Nephron progenitor cell (in vitro differentiated cells): ENCODE measurements around the gene TAP2.

Source experiments
- DNase-seq: peaks from one replicate; pipeline ENCODE4 v3.0.0; 2021
- H3K27ac Mint-ChIP-seq: 2 replicates; pipeline ENCODE4 v1.8.0; 2021; ENCODE audit warnings: mild to moderate bottlenecking, moderate library complexity, mixed read lengths
- H3K27me3 Mint-ChIP-seq: 2 replicates; pipeline ENCODE4 v1.8.0; 2021; ENCODE audit warnings: mild to moderate bottlenecking, low read depth, mixed read lengths; ENCODE audit not compliant: poor library complexity
- H3K36me3 Mint-ChIP-seq: 2 replicates; pipeline ENCODE4 v1.8.0; 2021; ENCODE audit warnings: low read depth, mixed read lengths
- H3K4me1 Mint-ChIP-seq: 2 replicates; pipeline ENCODE4 v1.8.0; 2021; ENCODE audit warnings: mixed read lengths
- H3K4me3 Mint-ChIP-seq: 2 replicates; pipeline ENCODE4 v1.8.0; 2021; ENCODE audit warnings: mild to moderate bottlenecking, moderate library complexity, mixed read lengths
- H3K9me3 Mint-ChIP-seq: 2 replicates; pipeline ENCODE4 v1.8.0; 2021; ENCODE audit warnings: mild to moderate bottlenecking, moderate library complexity, mixed read lengths
- CTCF ChIP-seq: fragments of 200-600 bp; sonication (generic); IDR thresholded peaks from 2 replicates; pipeline ENCODE4 v1.5.0; 2021; ENCODE audit warnings: antibody characterized with exemption

TAP2 gene

DNA sequence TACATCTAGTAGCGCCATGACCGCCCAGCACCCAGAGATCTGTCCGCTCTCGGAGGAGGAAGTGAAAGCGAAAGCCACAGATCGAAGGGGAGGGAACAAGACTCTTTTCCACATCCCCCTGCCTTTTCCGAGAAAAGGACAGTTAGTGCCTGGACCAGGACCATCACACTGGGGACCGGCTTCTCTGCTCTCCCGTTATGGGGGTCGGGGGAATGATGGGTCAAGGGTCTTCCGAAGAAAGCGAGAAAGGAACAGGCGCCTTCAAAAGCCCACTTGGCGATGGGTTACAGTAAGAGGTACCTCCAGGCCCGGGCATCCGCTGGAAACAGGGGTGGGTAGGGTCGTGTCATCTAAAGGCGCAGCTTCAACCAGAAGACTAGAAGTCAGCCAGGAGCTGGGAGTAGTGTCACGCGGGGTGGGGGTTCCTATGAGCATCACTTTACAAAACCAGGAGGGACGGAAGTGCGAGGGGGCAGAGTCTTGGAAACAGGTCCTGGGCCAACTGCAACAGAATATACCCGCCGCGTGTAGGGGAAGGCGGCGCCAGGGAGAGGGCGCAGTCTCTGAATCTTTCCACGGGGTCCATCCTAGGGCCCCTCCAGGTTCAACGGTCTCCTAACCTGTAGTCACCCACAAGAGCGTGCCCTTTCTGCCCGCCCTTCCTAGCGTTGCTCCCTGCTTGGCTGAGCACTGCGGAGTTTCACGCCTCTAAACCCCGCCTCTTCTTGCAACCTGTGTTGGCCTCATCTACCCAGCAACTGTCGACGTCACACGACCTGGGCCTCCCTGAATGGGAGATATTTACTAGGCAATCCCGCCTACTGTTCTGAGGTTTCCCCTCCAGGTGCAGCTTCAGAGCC is 5.7 kb upstream of the TAP2 start, which contains the start of gene PSMB8:
PSMB8 (minus strand) TSS at position 69 of the 860 bp plus-strand sequence; CDS start at position 18, 51 bp downstream.
- peak; percentile 95 for DNase-seq
- H3K36me3 Mint-ChIP-seq, result no peaks in the 10 kb centered on the region
- H3K27ac Mint-ChIP-seq, result no peak within 1 kb of the TSS
- peaks cover 3% of the 10 kb centered on the region for H3K9me3 Mint-ChIP-seq
- peaks cover 14% of the 10 kb centered on the region for H3K4me1 Mint-ChIP-seq
- peak within 1 kb of the TSS; percentile 82 for H3K4me3 Mint-ChIP-seq
- H3K27me3 Mint-ChIP-seq, result peaks cover 100% of the 10 kb centered on the region
- no peak for TF ChIP-seq CTCF

DNA sequence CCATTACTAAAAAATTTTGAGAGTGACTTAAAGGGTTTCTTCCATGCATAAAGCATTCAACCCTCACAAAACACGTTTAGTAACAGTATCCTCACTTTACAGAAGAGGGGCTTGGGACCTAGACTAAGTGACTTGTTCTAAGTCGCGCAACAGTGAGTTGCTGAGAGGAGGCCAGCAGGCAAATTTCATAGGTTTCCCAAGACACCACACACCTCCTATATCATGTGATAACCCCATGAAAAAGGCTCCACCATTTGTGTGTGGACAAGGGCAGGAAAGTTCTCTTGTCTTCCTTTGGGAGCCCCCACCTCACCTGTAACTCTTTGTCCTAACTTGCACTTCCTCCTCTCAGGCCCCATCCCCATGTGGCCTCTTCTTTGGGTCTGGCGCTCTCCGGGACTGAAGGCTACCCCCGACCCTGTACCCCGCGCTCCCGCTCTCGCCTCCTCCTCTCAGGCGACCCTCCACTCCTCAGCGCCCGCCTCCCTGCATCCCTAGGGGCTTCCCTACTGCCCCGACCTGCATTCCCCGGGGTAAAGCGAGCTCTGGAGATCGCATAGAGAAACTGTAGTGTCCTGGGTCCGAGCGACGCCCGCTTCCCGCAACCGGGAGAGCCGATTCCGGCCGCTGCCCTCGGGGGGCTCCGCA is 4.9 kb upstream of the TAP2 start:
- Mint-ChIP-seq H3K9me3 (peaks cover 3% of the 10 kb centered on the region), H3K36me3 (no peaks in the 10 kb centered on the region), H3K27me3 (peaks cover 97% of the 10 kb centered on the region), H3K27ac (no peak overlapping the region), H3K4me3 (peak overlapping the region; percentile 82), H3K4me1 (peaks cover 14% of the 10 kb centered on the region)
- DNase-seq, result peak; percentile 31
- TF ChIP-seq CTCF, result no peak

DNA sequence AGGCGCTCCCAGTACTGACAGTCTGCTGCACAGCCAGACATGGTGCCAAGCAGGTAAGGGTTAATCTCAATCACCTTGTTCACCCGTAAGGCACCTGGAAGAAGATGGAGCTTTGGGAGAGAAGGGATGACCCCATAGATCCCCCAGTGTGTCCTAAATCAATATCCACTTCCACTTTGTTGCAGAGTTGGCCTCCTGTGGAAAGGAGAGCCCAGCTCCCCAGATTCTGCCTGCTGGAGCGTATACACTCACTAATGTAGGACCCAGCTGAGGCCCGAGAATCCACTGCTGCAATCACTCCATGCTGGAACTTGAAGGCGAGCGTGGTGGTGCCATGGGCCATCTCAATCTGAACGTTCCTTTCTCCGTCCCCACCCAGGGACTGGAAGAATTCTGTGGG is 4.2 kb upstream of the TAP2 start:
- Mint-ChIP-seq H3K4me1 (peaks cover 15% of the 10 kb centered on the region), H3K27me3 (peaks cover 93% of the 10 kb centered on the region), H3K36me3 (no peaks in the 10 kb centered on the region), H3K27ac (no peak overlapping the region), H3K4me3 (peak overlapping the region; percentile 13), H3K9me3 (peaks cover 3% of the 10 kb centered on the region)
- no peak for DNase-seq
- TF ChIP-seq CTCF, result no peak

GRCh38 chr6:32842021-32842650 is 3.6 kb upstream of the TAP2 start:
- no peak overlapping the region for H3K4me3 Mint-ChIP-seq
- H3K27ac Mint-ChIP-seq, result no peak overlapping the region
- DNase-seq, result no peak
- peaks cover 3% of the 10 kb centered on the region for H3K9me3 Mint-ChIP-seq
- H3K27me3 Mint-ChIP-seq, result peaks cover 93% of the 10 kb centered on the region
- no peak for TF ChIP-seq CTCF
- peaks cover 20% of the 10 kb centered on the region for H3K4me1 Mint-ChIP-seq
- no peaks in the 10 kb centered on the region for H3K36me3 Mint-ChIP-seq

DNA sequence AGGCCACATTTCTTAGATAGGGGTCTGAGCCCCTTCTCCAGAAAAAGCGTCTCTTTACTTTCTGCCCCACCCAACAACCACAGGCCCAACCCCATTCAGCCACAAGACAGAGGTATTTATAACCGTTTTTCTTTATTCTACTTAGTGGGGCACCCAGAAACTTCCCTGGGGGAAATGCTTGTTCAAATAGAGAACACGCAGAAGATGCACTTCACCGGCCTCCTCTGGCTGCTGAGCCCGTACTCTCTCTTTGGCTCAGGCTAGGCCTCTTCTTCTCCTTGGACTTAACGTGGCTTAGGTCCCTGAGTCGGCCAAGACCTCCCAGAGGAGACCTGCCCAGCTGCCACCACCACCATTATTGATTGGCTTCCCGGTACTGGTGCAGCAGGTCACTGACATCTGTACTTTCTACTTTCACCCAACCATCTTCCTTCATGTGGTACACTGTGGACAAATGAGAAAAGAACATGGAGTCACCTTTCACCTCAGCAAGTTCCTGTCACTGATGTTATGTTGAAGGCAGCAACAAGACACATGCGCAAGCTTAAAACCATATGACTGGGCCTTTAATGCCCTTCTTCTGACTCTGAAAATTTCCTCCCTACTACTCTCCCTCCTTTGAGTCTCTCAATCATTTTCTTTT is 2.2 kb upstream of the TAP2 start:
- H3K27me3 Mint-ChIP-seq, result peaks cover 93% of the 10 kb centered on the region
- TF ChIP-seq CTCF, result no peak
- DNase-seq, result no peak
- H3K4me1 Mint-ChIP-seq, result peaks cover 26% of the 10 kb centered on the region
- no peak overlapping the region for H3K4me3 Mint-ChIP-seq
- H3K27ac Mint-ChIP-seq, result no peak overlapping the region
- H3K9me3 Mint-ChIP-seq, result peaks cover 3% of the 10 kb centered on the region
- no peaks in the 10 kb centered on the region for H3K36me3 Mint-ChIP-seq
